ENCODE measurements around the gene ATP5PO.

DNA sequence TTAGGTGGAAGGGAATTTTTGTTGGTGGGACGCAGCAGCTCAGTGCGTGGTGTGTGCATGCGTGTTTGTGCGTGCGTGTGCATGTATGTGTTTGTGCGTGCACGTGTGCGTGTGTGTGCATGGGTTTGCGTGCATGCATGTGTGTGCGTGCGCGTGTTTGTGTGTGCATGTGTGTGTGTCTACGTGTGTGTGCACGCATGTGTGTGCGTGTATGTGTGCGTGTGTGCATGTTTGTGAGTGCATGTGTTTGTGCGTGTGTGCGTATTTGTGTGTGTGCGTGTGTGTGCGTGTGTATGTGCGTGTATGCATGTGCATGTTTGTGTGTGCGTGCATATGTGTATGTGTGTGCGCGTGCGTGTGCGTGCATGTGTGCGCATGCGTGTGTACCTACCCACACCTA lies 20.2 kb downstream of the ATP5PO start:
- TF ChIP-seq, protein P1, sequence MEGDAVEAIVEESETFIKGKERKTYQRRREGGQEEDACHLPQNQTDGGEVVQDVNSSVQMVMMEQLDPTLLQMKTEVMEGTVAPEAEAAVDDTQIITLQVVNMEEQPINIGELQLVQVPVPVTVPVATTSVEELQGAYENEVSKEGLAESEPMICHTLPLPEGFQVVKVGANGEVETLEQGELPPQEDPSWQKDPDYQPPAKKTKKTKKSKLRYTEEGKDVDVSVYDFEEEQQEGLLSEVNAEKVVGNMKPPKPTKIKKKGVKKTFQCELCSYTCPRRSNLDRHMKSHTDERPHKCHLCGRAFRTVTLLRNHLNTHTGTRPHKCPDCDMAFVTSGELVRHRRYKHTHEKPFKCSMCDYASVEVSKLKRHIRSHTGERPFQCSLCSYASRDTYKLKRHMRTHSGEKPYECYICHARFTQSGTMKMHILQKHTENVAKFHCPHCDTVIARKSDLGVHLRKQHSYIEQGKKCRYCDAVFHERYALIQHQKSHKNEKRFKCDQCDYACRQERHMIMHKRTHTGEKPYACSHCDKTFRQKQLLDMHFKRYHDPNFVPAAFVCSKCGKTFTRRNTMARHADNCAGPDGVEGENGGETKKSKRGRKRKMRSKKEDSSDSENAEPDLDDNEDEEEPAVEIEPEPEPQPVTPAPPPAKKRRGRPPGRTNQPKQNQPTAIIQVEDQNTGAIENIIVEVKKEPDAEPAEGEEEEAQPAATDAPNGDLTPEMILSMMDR (conservative IDR thresholded peaks at IDR 0.05; ENCODE audit: low read depth, low read length), result no peak
- no peak for TF ChIP-seq EZH2 (IDR thresholded peaks at IDR 0.05; ENCODE audit: low read length, unreplicated experiment)
